DOHH2 (cell line): Measurements from ENCODE around the gene SPNS1.
"Not testable (repeated sequence)": the region's sequence is repeated elsewhere in the genome, so short reads cannot be mapped to it uniquely, and the experiment has no call there.

Experiments
- H3F3A ChIP-seq: fragments of 200-600 bp; sonication (generic), shearing (Covaris generic); 2 replicates; pipeline ENCODE4 v1.6.0; 2016; ENCODE audit warnings: antibody characterized with exemption, mild to moderate bottlenecking; ENCODE audit not compliant: control insufficient read depth, insufficient read depth
- H3K27ac ChIP-seq: fragments of 200-600 bp; sonication (generic); 2 replicates; pipeline ENCODE4 v1.5.1; 2014; ENCODE audit warnings: low read depth, mild to moderate bottlenecking, low read length, moderate library complexity
- H3K27me3 ChIP-seq: fragments of 200-600 bp; sonication (generic); 2 replicates; pipeline ENCODE4 v1.6.1; 2014; ENCODE audit warnings: mild to moderate bottlenecking, low read length, mixed read lengths; ENCODE audit not compliant: control insufficient read depth
- H3K36me3 ChIP-seq: fragments of 200-600 bp; sonication (generic); 2 replicates; pipeline ENCODE4 v1.6.1; 2014; ENCODE audit warnings: mild to moderate bottlenecking, low read length, moderate library complexity, mixed read lengths; ENCODE audit not compliant: control insufficient read depth
- H3K4me1 ChIP-seq: fragments of 200-600 bp; sonication (generic); 2 replicates; pipeline ENCODE4 v1.6.1; 2014; ENCODE audit warnings: mild to moderate bottlenecking, low read length, mixed read lengths; ENCODE audit not compliant: control insufficient read depth
- H3K4me2 ChIP-seq: fragments of 200-600 bp; sonication (generic); 2 replicates; pipeline ENCODE4 v1.6.0; 2014; ENCODE audit warnings: mild to moderate bottlenecking, low read length, moderate library complexity
- H3K4me3 ChIP-seq: fragments of 200-600 bp; sonication (generic); 2 replicates; pipeline ENCODE4 v1.5.1; 2014; ENCODE audit warnings: mild to moderate bottlenecking, low read length, mixed read lengths
- H3K79me2 ChIP-seq: fragments of 200-600 bp; sonication (generic); 2 replicates; pipeline ENCODE4 v1.6.1; 2014; ENCODE audit warnings: mild to moderate bottlenecking, low read length, mixed read lengths; ENCODE audit not compliant: control insufficient read depth
- H3K9me2 ChIP-seq: fragments of 200-600 bp; sonication (generic); replicated peaks from 2 replicates; pipeline ENCODE4 v1.6.1; 2014; ENCODE audit warnings: mild to moderate bottlenecking, low read length, mixed read lengths; ENCODE audit not compliant: control insufficient read depth
- H3K9me3 ChIP-seq: fragments of 200-600 bp; sonication (generic); 2 replicates; pipeline ENCODE4 v1.6.1; 2014; ENCODE audit warnings: antibody characterized with exemption, low read length, mixed read lengths; ENCODE audit not compliant: control insufficient read depth, insufficient read depth
- H4K20me1 ChIP-seq: fragments of 200-600 bp; sonication (generic); 2 replicates; pipeline ENCODE4 v1.6.0; 2014; ENCODE audit warnings: low read depth, mild to moderate bottlenecking, antibody characterized with exemption, low read length, moderate library complexity; ENCODE audit not compliant: control insufficient read depth, insufficient read depth
- EZH2phosphoT487 ChIP-seq: fragments of 200-600 bp; sonication (generic); IDR thresholded peaks from 2 replicates; pipeline ENCODE4 v1.6.1; 2017; ENCODE audit warnings: borderline replicate concordance, mild to moderate bottlenecking, antibody characterized with exemption, low read length, moderate library complexity, mixed read lengths
- TF ChIP-seq, protein P1 (sequence below): fragments of 200-600 bp; sonication (generic); IDR thresholded peaks from one replicate; pipeline ENCODE4 v1.5.1; 2014; ENCODE audit warnings: antibody characterized with exemption, mild to moderate bottlenecking, low read depth, low read length; ENCODE audit not compliant: poor library complexity, severe bottlenecking

Gene SPNS1

GRCh38 chr16:28999577-28999976 lies 25.0 kb downstream of the SPNS1 start:
- no peaks in the 10 kb centered on the region for H3K9me2 ChIP-seq
- no peak for TF ChIP-seq EZH2phosphoT487
- TF ChIP-seq, protein P1, sequence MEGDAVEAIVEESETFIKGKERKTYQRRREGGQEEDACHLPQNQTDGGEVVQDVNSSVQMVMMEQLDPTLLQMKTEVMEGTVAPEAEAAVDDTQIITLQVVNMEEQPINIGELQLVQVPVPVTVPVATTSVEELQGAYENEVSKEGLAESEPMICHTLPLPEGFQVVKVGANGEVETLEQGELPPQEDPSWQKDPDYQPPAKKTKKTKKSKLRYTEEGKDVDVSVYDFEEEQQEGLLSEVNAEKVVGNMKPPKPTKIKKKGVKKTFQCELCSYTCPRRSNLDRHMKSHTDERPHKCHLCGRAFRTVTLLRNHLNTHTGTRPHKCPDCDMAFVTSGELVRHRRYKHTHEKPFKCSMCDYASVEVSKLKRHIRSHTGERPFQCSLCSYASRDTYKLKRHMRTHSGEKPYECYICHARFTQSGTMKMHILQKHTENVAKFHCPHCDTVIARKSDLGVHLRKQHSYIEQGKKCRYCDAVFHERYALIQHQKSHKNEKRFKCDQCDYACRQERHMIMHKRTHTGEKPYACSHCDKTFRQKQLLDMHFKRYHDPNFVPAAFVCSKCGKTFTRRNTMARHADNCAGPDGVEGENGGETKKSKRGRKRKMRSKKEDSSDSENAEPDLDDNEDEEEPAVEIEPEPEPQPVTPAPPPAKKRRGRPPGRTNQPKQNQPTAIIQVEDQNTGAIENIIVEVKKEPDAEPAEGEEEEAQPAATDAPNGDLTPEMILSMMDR = no peak
- H3K79me2 ChIP-seq = no peaks in the 10 kb centered on the region
- no peaks in the 10 kb centered on the region; the same call in 1 of the 2 replicates for H3K27me3 ChIP-seq
- H3F3A ChIP-seq = no peaks in the 10 kb centered on the region
- no peaks in the 10 kb centered on the region for H3K36me3 ChIP-seq
- no peak overlapping the region for H3K27ac ChIP-seq
- peaks cover 5% of the 10 kb centered on the region; the same call in 1 of the 2 replicates for H3K4me1 ChIP-seq
- no peak overlapping the region for H3K4me2 ChIP-seq
- no peaks in the 10 kb centered on the region for H4K20me1 ChIP-seq
- H3K9me3 ChIP-seq = no peaks in the 10 kb centered on the region
- H3K4me3 ChIP-seq = no peak overlapping the region

DNA sequence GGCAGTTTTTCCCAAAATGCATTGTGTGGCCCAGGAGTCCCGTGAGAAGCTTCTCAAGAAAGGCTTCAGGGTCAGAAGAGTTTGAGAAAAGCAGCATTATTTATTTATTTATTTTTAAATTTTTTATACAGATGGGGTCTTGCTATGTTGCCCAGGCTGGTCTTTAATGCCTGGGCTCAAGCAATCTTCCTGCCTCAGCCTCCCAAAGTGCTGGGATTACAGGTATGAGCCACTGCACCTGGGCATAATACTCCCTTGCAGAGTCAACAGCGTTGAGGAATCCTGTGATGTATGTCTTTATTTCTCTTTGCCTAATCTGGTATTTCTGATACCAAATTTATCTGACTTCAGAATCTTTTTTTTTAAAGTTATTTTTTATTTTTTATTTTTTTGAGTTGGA lies 25.4 kb downstream of the SPNS1 start:
- H3K79me2 ChIP-seq = no peaks in the 10 kb centered on the region
- H3K4me1 ChIP-seq = peaks cover 5% of the 10 kb centered on the region; the same call in 1 of the 2 replicates
- H4K20me1 ChIP-seq = no peaks in the 10 kb centered on the region
- TF ChIP-seq, protein P1 = no peak
- TF ChIP-seq EZH2phosphoT487 = no peak
- H3K9me2 ChIP-seq = no peaks in the 10 kb centered on the region
- no peak overlapping the region for H3K4me3 ChIP-seq
- no peak overlapping the region for H3K4me2 ChIP-seq
- H3F3A ChIP-seq = no peaks in the 10 kb centered on the region
- H3K27ac ChIP-seq = no peak overlapping the region
- H3K9me3 ChIP-seq = no peaks in the 10 kb centered on the region
- H3K36me3 ChIP-seq = no peaks in the 10 kb centered on the region
- no peaks in the 10 kb centered on the region; the same call in 1 of the 2 replicates for H3K27me3 ChIP-seq

- H3K79me2 ChIP-seq, H3K4me1 ChIP-seq, H3K27ac ChIP-seq, H3K9me2 ChIP-seq, H4K20me1 ChIP-seq, H3F3A ChIP-seq, H3K4me3 ChIP-seq, H3K36me3 ChIP-seq, H3K4me2 ChIP-seq, H3K9me3 ChIP-seq, H3K27me3 ChIP-seq: not testable (repeated sequence)
Measured at GRCh38 chr16:29004496-29005139, 30.0 kb downstream of the SPNS1 start.

DNA sequence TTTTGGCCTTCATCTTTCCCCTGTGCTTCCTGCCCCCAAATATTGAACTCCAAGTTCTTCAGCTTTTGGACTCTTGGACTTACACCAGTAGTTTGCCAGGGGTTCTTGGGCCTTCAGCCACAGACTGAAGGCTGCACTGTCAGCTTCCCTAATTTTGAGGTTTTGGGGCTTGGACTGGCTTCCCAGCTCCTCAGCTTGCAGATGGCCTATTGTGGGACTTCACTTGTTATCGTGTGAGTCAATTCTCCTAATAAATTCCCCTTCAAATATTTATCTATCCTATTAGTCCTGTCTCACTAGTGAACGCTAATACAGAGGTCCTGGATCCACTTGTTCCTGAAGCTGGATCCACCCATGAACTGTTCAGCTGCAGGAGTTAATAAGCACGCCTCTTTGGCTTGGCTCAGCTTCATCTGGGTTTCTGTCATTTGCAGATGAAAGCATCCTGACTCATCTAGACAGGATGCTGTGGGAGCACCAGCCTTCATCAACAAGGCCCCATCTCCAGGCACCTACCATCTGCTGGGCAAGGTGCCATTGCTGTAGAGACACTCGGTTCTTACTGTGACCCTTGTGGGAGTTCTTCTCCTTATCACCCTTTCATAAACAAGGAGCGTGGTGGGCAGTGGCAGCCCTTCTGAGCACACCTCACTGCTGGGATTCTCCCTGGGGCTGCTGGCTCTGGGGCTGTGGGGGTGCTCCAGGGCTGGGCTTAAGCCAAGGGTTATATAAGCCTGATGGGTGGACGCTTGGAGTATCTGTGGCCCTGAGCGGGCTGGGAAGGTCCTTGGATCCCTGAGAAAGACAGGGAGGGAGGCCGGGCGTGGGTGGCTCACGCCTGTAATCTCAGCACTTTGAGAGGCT lies 33.4 kb downstream of the SPNS1 start:
- H3K4me3 ChIP-seq = no peak overlapping the region
- H4K20me1 ChIP-seq = no peaks in the 10 kb centered on the region
- 0 out of 2 replicates have a peak, but pooled peaks cover 3% of the 10 kb centered on the region for H3K4me1 ChIP-seq
- no peaks in the 10 kb centered on the region for H3K9me2 ChIP-seq
- H3K27me3 ChIP-seq = 0 out of 2 replicates have a peak, but pooled peaks cover 2% of the 10 kb centered on the region
- H3F3A ChIP-seq = no peaks in the 10 kb centered on the region
- H3K9me3 ChIP-seq = no peaks in the 10 kb centered on the region
- no peak overlapping the region for H3K27ac ChIP-seq
- H3K79me2 ChIP-seq = no peaks in the 10 kb centered on the region
- H3K36me3 ChIP-seq = no peaks in the 10 kb centered on the region
- no peak overlapping the region for H3K4me2 ChIP-seq
- no peak for TF ChIP-seq EZH2phosphoT487
- TF ChIP-seq, protein P1 = no peak
